Adrenal gland (tissue), 5 donors: ENCODE data around the gene STARD7.

ENCODE experiments used
- POLR2A ChIP-seq, 2 donors: fragments of 450-650 bp; IDR thresholded peaks; one replicate each; pipeline ENCODE4 v1.6.1; 2017; ENCODE audit warnings: antibody characterized with exemption in 2 of 2, mild to moderate bottlenecking in 2 of 2, moderate library complexity in 1 of 2
- TF ChIP-seq, protein P1 (sequence below), 6 experiments: fragments of 450-650 bp in 4 of 6; fragments of 200-600 bp in 2 of 6; sonication (generic) in 1 of 6; IDR thresholded peaks; 1 replicate in 5 of 6; 2 replicates in 1 of 6; pipeline versions ENCODE4 v1.5.1 to v1.8.0; 2016 to 2021; ENCODE audit warnings: antibody characterized with exemption in 6 of 6, mild to moderate bottlenecking in 2 of 6, moderate library complexity in 1 of 6
- donor health status: DM: no; HTN: no; CAD: no.

GRCh38 chr2:96253006-96253405 lies 44.4 kb upstream of the STARD7 start:
- TF ChIP-seq, protein P1, sequence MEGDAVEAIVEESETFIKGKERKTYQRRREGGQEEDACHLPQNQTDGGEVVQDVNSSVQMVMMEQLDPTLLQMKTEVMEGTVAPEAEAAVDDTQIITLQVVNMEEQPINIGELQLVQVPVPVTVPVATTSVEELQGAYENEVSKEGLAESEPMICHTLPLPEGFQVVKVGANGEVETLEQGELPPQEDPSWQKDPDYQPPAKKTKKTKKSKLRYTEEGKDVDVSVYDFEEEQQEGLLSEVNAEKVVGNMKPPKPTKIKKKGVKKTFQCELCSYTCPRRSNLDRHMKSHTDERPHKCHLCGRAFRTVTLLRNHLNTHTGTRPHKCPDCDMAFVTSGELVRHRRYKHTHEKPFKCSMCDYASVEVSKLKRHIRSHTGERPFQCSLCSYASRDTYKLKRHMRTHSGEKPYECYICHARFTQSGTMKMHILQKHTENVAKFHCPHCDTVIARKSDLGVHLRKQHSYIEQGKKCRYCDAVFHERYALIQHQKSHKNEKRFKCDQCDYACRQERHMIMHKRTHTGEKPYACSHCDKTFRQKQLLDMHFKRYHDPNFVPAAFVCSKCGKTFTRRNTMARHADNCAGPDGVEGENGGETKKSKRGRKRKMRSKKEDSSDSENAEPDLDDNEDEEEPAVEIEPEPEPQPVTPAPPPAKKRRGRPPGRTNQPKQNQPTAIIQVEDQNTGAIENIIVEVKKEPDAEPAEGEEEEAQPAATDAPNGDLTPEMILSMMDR (IDR thresholded peaks at IDR 0.05): no peak
- TF ChIP-seq POLR2A (IDR thresholded peaks at IDR 0.05): no peak
